Skeletal muscle satellite cell (primary cell): Measurements from ENCODE around the gene TLK1.
"Not testable (repeated sequence)": the region's sequence is repeated elsewhere in the genome, so short reads cannot be mapped to it uniquely, and the experiment has no call there.

Experiments
- H3K27me3 ChIP-seq: 2 replicates; pipeline ENCODE4 v1.7.0; 2013; ENCODE audit warnings: low read length; ENCODE audit not compliant: control insufficient read depth, insufficient read depth
- H3K36me3 ChIP-seq: 2 replicates; pipeline ENCODE4 v1.7.0; 2013; ENCODE audit warnings: mild to moderate bottlenecking, control low read depth, low read length; ENCODE audit not compliant: insufficient read depth
- H3K4me1 ChIP-seq: 2 replicates; pipeline ENCODE4 v1.7.0; 2013; ENCODE audit warnings: low read length; ENCODE audit not compliant: control insufficient read depth, insufficient read depth
- H3K4me2 ChIP-seq: 2 replicates; pipeline ENCODE4 v1.7.0; 2013; ENCODE audit warnings: mild to moderate bottlenecking, low read length
- H3K4me3 ChIP-seq: 2 replicates; pipeline ENCODE4 v1.7.0; 2013; ENCODE audit warnings: low read length
- H3K9ac ChIP-seq: 2 replicates; pipeline ENCODE4 v1.7.0; 2013; ENCODE audit warnings: mild to moderate bottlenecking, low read depth, low read length, moderate library complexity
- H3K9me3 ChIP-seq: replicated peaks from 2 replicates; pipeline ENCODE4 v1.7.0; 2013; ENCODE audit warnings: mild to moderate bottlenecking, control low read depth, low read length

The TLK1 gene

DNA sequence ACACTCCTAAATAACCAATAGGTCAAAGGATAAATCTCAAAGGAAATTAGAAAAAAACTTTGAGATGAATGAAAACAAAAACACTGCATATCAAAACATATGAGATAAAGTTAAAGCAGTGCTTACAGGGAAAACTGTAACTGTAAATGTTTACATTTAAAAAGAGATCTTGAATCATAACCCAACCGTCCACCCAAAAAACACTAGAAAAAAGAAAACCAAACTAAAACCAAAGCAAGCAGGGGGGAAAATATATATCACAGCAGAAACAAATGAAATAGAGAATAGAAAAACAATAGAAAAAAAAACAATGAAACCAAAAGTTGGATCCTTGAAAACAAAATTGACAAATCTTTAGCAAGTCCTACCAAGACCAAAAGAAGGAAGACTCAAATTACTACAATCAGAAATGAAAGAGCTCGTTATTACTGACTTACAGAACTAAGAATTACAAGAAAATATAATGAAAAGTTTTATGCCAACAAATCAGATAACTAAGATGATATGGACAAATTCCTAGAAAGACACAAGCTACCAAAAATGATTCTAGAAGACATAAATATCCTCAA, 65.6 kb downstream of the TLK1 start:
- Histone ChIP-seq H3K4me3 (no peak overlapping the region), H3K4me2 (no peak overlapping the region)

GRCh38 chr2:171091517-171091916, 69.2 kb downstream of the TLK1 start:
- not testable (repeated sequence) for H3K4me2 ChIP-seq, H3K9me3 ChIP-seq, H3K4me1 ChIP-seq, H3K36me3 ChIP-seq, H3K4me3 ChIP-seq, H3K27me3 ChIP-seq, H3K9ac ChIP-seq

More for the DNA sequence above, 65.6 kb downstream of the TLK1 start:
- H3K4me1 ChIP-seq, result no peaks in the 10 kb centered on the region
- peaks cover 6% of the 10 kb centered on the region for H3K36me3 ChIP-seq
- no peak overlapping the region for H3K9ac ChIP-seq
- H3K27me3 ChIP-seq, result no peaks in the 10 kb centered on the region
- no peaks in the 10 kb centered on the region for H3K9me3 ChIP-seq

GRCh38 chr2:171089489-171089888, 71.2 kb downstream of the TLK1 start:
- Histone ChIP-seq H3K36me3 (peaks cover 3% of the 10 kb centered on the region), H3K4me1 (peaks cover 3% of the 10 kb centered on the region), H3K4me2 (no peak overlapping the region), H3K4me3 (no peak overlapping the region), H3K9ac (no peak overlapping the region), H3K9me3 (no peaks in the 10 kb centered on the region), H3K27me3 (no peaks in the 10 kb centered on the region)

- H3K9ac ChIP-seq, result no peak overlapping the region
- peaks cover 3% of the 10 kb centered on the region for H3K36me3 ChIP-seq
- H3K9me3 ChIP-seq, result no peaks in the 10 kb centered on the region
- no peak overlapping the region for H3K4me2 ChIP-seq
- no peak overlapping the region for H3K4me3 ChIP-seq
- no peaks in the 10 kb centered on the region for H3K27me3 ChIP-seq
- H3K4me1 ChIP-seq, result peaks cover 3% of the 10 kb centered on the region
Measured at GRCh38 chr2:171088057-171088834, 72.4 kb downstream of the TLK1 start.

- Histone ChIP-seq H3K9ac (no peak overlapping the region), H3K4me1 (peaks cover 3% of the 10 kb centered on the region), H3K4me2 (no peak overlapping the region), H3K9me3 (no peaks in the 10 kb centered on the region), H3K36me3 (peaks cover 3% of the 10 kb centered on the region), H3K4me3 (no peak overlapping the region), H3K27me3 (no peaks in the 10 kb centered on the region)
Measured at GRCh38 chr2:171087547-171087946, 73.1 kb downstream of the TLK1 start.

DNA sequence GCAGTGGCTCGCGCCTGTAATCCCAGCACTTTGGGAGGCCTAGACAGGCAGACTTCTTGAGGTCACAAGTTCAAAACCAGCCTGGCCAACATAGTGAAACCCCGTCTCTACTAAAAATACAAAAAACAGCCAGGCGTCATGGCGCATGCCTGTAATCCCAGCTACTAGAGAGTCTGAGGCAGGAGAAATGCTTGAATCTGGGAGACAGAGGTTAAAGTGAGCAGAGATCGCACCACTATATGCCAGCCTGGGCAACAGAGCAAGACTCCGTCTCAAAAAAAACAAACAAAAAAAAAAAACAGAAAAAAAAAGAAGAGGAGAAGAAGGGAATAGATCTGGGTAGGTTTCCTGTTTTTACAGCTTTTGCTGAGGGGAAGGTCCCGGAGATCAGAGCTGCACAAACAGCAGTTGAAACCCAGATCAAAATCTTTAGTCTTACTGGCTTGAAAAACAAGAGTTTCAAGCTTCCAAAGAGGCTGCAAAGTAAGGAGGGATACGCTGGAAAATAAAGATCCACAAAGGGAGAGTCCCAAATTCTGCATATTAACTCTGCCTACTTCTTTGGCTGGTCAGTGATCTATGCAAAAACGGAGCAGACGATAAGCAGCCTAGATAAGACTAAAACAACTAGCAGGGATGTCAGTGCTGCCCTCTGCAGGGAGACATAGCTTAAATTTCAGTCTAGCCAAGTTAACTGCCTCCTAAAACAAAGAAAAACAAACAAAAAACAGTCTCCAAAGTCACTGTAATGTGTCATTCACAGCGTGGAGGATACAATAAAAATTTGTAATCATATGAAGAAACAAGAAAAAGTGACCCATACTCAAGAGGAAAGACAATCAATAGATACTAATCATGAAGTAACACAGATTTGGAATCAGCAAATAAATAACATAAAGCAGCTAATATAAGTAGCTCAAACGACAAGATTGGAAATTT, 74.1 kb downstream of the TLK1 start:
- no peak overlapping the region for H3K9ac ChIP-seq
- peak overlapping the region; percentile 34 for H3K4me2 ChIP-seq
- H3K4me3 ChIP-seq, result no peak overlapping the region
- peaks cover 3% of the 10 kb centered on the region for H3K4me1 ChIP-seq
- H3K9me3 ChIP-seq, result no peaks in the 10 kb centered on the region
- no peaks in the 10 kb centered on the region for H3K27me3 ChIP-seq
- H3K36me3 ChIP-seq, result no peaks in the 10 kb centered on the region

GRCh38 chr2:171084128-171084527, 76.6 kb downstream of the TLK1 start:
- Histone ChIP-seq H3K4me1 (peaks cover 3% of the 10 kb centered on the region), H3K4me2 (no peak overlapping the region), H3K9me3 (no peaks in the 10 kb centered on the region), H3K27me3 (no peaks in the 10 kb centered on the region), H3K36me3 (peaks cover 2% of the 10 kb centered on the region), H3K4me3 (no peak overlapping the region), H3K9ac (no peak overlapping the region)

DNA sequence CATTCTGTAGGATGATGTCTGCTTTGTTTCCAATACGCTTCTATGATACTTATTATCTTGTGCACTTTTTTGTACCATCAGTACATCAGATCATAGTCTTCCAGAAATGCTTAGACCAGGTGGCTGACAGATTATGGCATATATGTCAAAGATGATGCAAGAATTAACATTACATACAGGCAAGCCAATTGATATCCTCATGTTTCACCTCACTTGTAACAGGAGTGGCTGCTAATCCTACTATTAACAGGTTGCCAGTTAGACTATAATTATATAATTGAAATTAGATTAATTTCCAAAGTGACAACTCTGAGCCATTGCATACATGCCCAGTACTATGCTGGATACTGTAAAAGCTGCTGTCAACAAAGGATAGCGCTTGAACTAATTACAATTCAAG, 77.2 kb downstream of the TLK1 start:
- no peak overlapping the region for H3K4me3 ChIP-seq
- peaks cover 3% of the 10 kb centered on the region for H3K4me1 ChIP-seq
- H3K4me2 ChIP-seq, result no peak overlapping the region
- no peaks in the 10 kb centered on the region for H3K27me3 ChIP-seq
- H3K36me3 ChIP-seq, result peaks cover 6% of the 10 kb centered on the region
- H3K9me3 ChIP-seq, result no peaks in the 10 kb centered on the region
- no peak overlapping the region for H3K9ac ChIP-seq

- peaks cover 6% of the 10 kb centered on the region for H3K36me3 ChIP-seq
- H3K9ac ChIP-seq, result no peak overlapping the region
- no peak overlapping the region for H3K4me3 ChIP-seq
- no peaks in the 10 kb centered on the region for H3K9me3 ChIP-seq
- no peak overlapping the region for H3K4me2 ChIP-seq
- no peaks in the 10 kb centered on the region for H3K27me3 ChIP-seq
- peaks cover 2% of the 10 kb centered on the region for H3K4me1 ChIP-seq
Measured at GRCh38 chr2:171081649-171082111, 79.0 kb downstream of the TLK1 start.

DNA sequence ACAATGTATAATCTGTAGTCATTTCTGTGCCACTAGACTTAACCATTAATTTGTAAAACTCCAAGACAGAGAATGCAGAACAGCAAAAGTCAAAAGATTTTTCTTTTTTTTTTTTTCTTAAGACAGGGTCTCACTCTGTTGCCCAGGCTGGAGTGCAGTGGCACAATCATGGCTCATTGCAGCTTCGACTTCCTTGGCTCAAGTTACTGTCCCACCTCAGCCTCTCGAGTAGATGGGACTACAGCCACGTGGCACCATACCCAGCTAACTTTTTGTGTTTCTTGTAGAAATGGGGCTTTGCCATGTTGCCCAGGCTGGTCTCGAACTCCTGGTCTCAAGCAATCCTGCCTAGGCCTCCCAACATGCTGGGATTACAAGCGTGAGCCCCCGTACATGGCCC, 80.1 kb downstream of the TLK1 start:
- no peak overlapping the region for H3K9ac ChIP-seq
- no peaks in the 10 kb centered on the region for H3K27me3 ChIP-seq
- no peaks in the 10 kb centered on the region for H3K4me1 ChIP-seq
- H3K36me3 ChIP-seq, result peaks cover 9% of the 10 kb centered on the region
- no peaks in the 10 kb centered on the region for H3K9me3 ChIP-seq
- H3K4me3 ChIP-seq, result no peak overlapping the region
- no peak overlapping the region for H3K4me2 ChIP-seq

DNA sequence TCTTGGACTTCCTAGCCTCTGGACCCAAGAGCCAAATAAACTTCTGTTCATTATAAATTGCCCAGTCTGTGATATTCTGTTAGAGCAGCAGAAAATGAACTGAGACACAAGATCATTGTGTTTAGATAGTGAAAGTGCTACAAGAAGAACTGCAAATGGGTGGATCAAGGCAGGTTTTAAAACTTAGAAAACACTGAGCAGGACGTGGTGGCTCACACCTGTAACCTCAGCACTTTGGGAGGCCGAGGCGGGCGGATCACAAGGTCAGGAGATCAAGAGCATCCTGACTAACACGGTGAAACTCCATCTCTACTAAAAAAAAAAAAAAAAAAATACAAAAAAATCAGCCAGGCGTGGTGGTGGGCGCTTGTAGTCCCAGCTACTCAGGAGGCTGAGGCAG, 84.3 kb downstream of the TLK1 start:
- not testable (repeated sequence) for H3K4me1 ChIP-seq, H3K4me2 ChIP-seq, H3K27me3 ChIP-seq, H3K4me3 ChIP-seq, H3K9ac ChIP-seq, H3K9me3 ChIP-seq
- H3K36me3 ChIP-seq, result peaks cover 12% of the 10 kb centered on the region
